GM23338 (cell line): ENCODE results near the gene MCTP1. TPM values are rescaled to one million over a fixed set of nuclear protein-coding genes. Genes with fewer than 3 reads are reported as not detected.

ENCODE experiments used
- ATAC-seq: fragments of 200-7000 bp; cut with Tn5 transposase; 3 replicates; pipeline ENCODE4 v1.9.1; 2020
- DNase-seq: peaks from one replicate; pipeline ENCODE4 v3.0.0-alpha.2; 2015; ENCODE audit warnings: low spot score
- H2AFZ ChIP-seq: fragments of 200-600 bp; sonication (generic); 2 replicates; pipeline ENCODE4 v1.8.0; 2016; ENCODE audit warnings: antibody characterized with exemption, mild to moderate bottlenecking, moderate library complexity
- H3F3A ChIP-seq: fragments of 200-600 bp; sonication (generic); replicated peaks from 2 replicates; pipeline ENCODE4 v1.8.0; 2017; ENCODE audit warnings: antibody characterized with exemption, mixed run types, low read depth
- H3K27ac ChIP-seq: fragments of 200-600 bp; sonication (generic); 2 replicates; pipeline ENCODE4 v1.6.1; 2016; ENCODE audit warnings: low read depth
- H3K27me3 ChIP-seq: fragments of 200-600 bp; sonication (generic); 2 replicates; pipeline ENCODE4 v1.8.0; 2016; ENCODE audit warnings: mild to moderate bottlenecking, mixed run types, moderate library complexity; ENCODE audit not compliant: insufficient read depth
- H3K36me3 ChIP-seq: fragments of 200-600 bp; sonication (generic); 2 replicates; pipeline ENCODE4 v1.8.0; 2016; ENCODE audit warnings: mild to moderate bottlenecking; ENCODE audit not compliant: insufficient read depth
- H3K4me1 ChIP-seq: fragments of 200-600 bp; sonication (generic); 2 replicates; pipeline ENCODE4 v1.8.0; 2016; ENCODE audit warnings: mild to moderate bottlenecking, moderate library complexity; ENCODE audit not compliant: insufficient read depth
- H3K4me2 ChIP-seq: fragments of 200-600 bp; sonication (generic); 2 replicates; pipeline ENCODE4 v1.7.1; 2017; ENCODE audit warnings: mixed run types
- H3K4me3 ChIP-seq: fragments of 200-600 bp; sonication (generic); 2 replicates; pipeline ENCODE4 v1.6.1; 2016; ENCODE audit warnings: mixed run types
- H3K79me2 ChIP-seq: fragments of 200-600 bp; sonication (generic); replicated peaks from 2 replicates; pipeline ENCODE4 v1.8.0; 2017; ENCODE audit warnings: mild to moderate bottlenecking; ENCODE audit not compliant: insufficient read depth
- H3K9me2 ChIP-seq: fragments of 200-600 bp; sonication (generic); 2 replicates; pipeline ENCODE4 v1.8.0; 2017; ENCODE audit not compliant: insufficient read depth
- H4K20me1 ChIP-seq: fragments of 200-600 bp; sonication (generic); replicated peaks from 2 replicates; pipeline ENCODE4 v1.8.0; 2017; ENCODE audit warnings: mild to moderate bottlenecking; ENCODE audit not compliant: insufficient read depth
- H3K27ac Mint-ChIP-seq: 2 replicates; pipeline ENCODE4 v1.8.0; 2020; ENCODE audit warnings: inconsistent platforms, mild to moderate bottlenecking, moderate library complexity, mixed read lengths
- H3K27me3 Mint-ChIP-seq: 3 replicates; pipeline ENCODE4 v1.8.0; 2022; ENCODE audit warnings: low read depth, mild to moderate bottlenecking, moderate library complexity, mixed read lengths, inconsistent platforms; ENCODE audit not compliant: insufficient read depth, poor library complexity
- H3K36me3 Mint-ChIP-seq: 3 replicates; pipeline ENCODE4 v1.8.0; 2021; ENCODE audit warnings: low read depth, mild to moderate bottlenecking, inconsistent platforms, moderate library complexity, mixed read lengths
- H3K4me1 Mint-ChIP-seq: 3 replicates; pipeline ENCODE4 v1.8.0; 2020; ENCODE audit warnings: mild to moderate bottlenecking, inconsistent platforms, mixed read lengths
- H3K4me3 Mint-ChIP-seq: 3 replicates; pipeline ENCODE4 v1.8.0; 2021; ENCODE audit warnings: moderate library complexity, mild to moderate bottlenecking, inconsistent platforms, mixed read lengths
- H3K9me3 Mint-ChIP-seq: 3 replicates; pipeline ENCODE4 v1.8.0; 2020; ENCODE audit warnings: moderate library complexity, mild to moderate bottlenecking, inconsistent platforms, mixed read lengths
- CREB1 ChIP-seq: fragments of 250-450 bp; sonication (Bioruptor Pico); IDR thresholded peaks from 2 replicates; pipeline ENCODE4 v1.5.0; 2020; ENCODE audit warnings: low read depth, mild to moderate bottlenecking, moderate library complexity
- EZH2phosphoT487 ChIP-seq: fragments of 200-600 bp; sonication (generic); IDR thresholded peaks from one replicate; pipeline ENCODE4 v1.8.1; 2018; ENCODE audit warnings: antibody characterized with exemption; ENCODE audit not compliant: unreplicated experiment
- NANOG ChIP-seq: IDR thresholded peaks from 2 replicates; pipeline ENCODE4 v1.6.1; 2016; ENCODE audit warnings: antibody characterized with exemption, borderline replicate concordance
- POLR2AphosphoS5 ChIP-seq: IDR thresholded peaks from 2 replicates; pipeline ENCODE4 v1.6.1; 2016; ENCODE audit warnings: antibody characterized with exemption, low read depth
- STAT1 ChIP-seq: IDR thresholded peaks from one replicate; pipeline ENCODE4 v1.6.1; 2016; ENCODE audit warnings: antibody characterized with exemption; ENCODE audit not compliant: unreplicated experiment
- ZNF114 ChIP-seq: fragments of 250-450 bp; sonication (Bioruptor Pico); IDR thresholded peaks from 2 replicates; pipeline ENCODE4 v1.5.0; 2020; ENCODE audit warnings: mild to moderate bottlenecking, moderate library complexity
- ZNF331 ChIP-seq: fragments of 250-450 bp; sonication (Bioruptor Pico); IDR thresholded peaks from 2 replicates; pipeline ENCODE4 v1.5.0; 2020; ENCODE audit warnings: low read depth, mild to moderate bottlenecking, moderate library complexity
- polyA plus RNA-seq: library from polyadenylated mRNA; unstranded; fragments of >200 nt; fragmentation: Nextera tagmentation; extraction: Ambion mirVana; gene quantifications from 2 replicates; pipeline ENCODE4 v1.2.1, GENCODE V29; 2016
- total RNA-seq: library from RNA; depleted of rRNA; stranded (reverse); fragments of >200 nt; shearing (Covaris generic); gene quantifications from 2 replicates; pipeline ENCODE4 v1.2.3, GENCODE V29; 2014
- TF ChIP-seq, protein P1 (sequence below): IDR thresholded peaks from one replicate; pipeline ENCODE4 v1.6.1; 2018; ENCODE audit warnings: antibody characterized with exemption; ENCODE audit not compliant: unreplicated experiment
- TF ChIP-seq, protein P2 (sequence below): IDR thresholded peaks from 2 replicates; pipeline ENCODE4 v1.6.1; 2016; ENCODE audit warnings: antibody characterized with exemption
- TF ChIP-seq, protein P3 (sequence below): fragments of 250-450 bp; sonication (Bioruptor Pico); IDR thresholded peaks from 2 replicates; pipeline ENCODE4 v1.5.0; 2020; ENCODE audit warnings: mild to moderate bottlenecking, moderate library complexity
- TF ChIP-seq, protein P4 (sequence below), 2 experiments: fragments of 200-600 bp in 1 of 2; sonication (generic) in 1 of 2; conservative IDR thresholded peaks; 2 replicates each; pipeline versions ENCODE4 v1.5.1 to v1.6.1; 2016 to 2017; ENCODE audit warnings: antibody characterized with exemption in 2 of 2, low read depth in 2 of 2, mild to moderate bottlenecking in 2 of 2, moderate library complexity in 1 of 2

MCTP1 gene
- total and polyA plus RNA-seq, 2 experiments from 2014 or later: 3.7 to 4.2 TPM

DNA sequence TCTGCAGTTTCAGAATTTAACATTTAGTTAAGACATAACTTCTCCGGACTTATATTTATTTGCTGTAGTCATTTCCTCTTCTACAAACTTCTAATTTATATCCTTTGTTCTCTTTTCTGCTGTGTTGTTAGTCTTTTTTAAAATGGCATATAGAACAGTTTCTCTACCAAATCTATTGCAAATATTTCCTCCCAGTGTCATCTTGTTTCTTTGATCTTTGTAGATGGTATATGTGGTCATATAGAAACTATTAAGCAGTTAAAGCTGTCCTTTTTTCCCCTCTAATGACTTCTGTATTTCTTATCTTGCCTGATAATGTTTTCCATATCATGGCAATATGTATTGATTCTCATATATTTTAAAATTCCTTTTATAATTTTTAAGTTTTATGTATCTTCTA lies 264.5 kb downstream of the MCTP1 start (continued):
- TF ChIP-seq, protein P1, sequence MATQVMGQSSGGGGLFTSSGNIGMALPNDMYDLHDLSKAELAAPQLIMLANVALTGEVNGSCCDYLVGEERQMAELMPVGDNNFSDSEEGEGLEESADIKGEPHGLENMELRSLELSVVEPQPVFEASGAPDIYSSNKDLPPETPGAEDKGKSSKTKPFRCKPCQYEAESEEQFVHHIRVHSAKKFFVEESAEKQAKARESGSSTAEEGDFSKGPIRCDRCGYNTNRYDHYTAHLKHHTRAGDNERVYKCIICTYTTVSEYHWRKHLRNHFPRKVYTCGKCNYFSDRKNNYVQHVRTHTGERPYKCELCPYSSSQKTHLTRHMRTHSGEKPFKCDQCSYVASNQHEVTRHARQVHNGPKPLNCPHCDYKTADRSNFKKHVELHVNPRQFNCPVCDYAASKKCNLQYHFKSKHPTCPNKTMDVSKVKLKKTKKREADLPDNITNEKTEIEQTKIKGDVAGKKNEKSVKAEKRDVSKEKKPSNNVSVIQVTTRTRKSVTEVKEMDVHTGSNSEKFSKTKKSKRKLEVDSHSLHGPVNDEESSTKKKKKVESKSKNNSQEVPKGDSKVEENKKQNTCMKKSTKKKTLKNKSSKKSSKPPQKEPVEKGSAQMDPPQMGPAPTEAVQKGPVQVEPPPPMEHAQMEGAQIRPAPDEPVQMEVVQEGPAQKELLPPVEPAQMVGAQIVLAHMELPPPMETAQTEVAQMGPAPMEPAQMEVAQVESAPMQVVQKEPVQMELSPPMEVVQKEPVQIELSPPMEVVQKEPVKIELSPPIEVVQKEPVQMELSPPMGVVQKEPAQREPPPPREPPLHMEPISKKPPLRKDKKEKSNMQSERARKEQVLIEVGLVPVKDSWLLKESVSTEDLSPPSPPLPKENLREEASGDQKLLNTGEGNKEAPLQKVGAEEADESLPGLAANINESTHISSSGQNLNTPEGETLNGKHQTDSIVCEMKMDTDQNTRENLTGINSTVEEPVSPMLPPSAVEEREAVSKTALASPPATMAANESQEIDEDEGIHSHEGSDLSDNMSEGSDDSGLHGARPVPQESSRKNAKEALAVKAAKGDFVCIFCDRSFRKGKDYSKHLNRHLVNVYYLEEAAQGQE: no peak
- no peak for TF ChIP-seq NANOG
- TF ChIP-seq, protein P2, sequence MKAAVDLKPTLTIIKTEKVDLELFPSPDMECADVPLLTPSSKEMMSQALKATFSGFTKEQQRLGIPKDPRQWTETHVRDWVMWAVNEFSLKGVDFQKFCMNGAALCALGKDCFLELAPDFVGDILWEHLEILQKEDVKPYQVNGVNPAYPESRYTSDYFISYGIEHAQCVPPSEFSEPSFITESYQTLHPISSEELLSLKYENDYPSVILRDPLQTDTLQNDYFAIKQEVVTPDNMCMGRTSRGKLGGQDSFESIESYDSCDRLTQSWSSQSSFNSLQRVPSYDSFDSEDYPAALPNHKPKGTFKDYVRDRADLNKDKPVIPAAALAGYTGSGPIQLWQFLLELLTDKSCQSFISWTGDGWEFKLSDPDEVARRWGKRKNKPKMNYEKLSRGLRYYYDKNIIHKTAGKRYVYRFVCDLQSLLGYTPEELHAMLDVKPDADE: no peak
- TF ChIP-seq ZNF114 (CRISPR knock-in tag): no peak

DNA sequence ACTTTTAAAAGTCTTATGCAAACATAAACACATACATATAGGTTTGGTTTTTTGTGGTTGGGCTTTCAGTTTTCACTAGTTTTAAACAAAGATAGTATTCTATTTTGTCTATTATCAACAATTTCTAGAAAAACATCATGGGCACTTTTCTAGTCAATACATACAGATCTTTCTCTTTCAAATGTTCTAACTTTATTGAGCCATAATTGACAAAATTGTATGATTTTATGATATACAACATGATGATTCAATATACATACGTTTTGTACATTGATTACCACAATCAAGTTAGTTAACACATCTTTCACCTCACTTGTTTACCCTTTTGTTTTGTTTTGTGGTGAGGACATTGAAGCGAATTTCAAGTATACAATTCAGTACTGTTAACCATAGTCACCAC lies 265.9 kb downstream of the MCTP1 start:
- Mint-ChIP-seq H3K27me3 (no peaks in the 10 kb centered on the region), H3K27ac (no peak overlapping the region), H3K4me1 (no peaks in the 10 kb centered on the region), H3K9me3 (no peaks in the 10 kb centered on the region), H3K36me3 (no peaks in the 10 kb centered on the region), H3K4me3 (no peak overlapping the region)
- no peak overlapping the region for H3K4me2 ChIP-seq
- no peak overlapping the region for H2AFZ ChIP-seq
- H3K79me2 ChIP-seq: no peaks in the 10 kb centered on the region
- no peaks in the 10 kb centered on the region for H3F3A ChIP-seq
- H4K20me1 ChIP-seq: no peaks in the 10 kb centered on the region
- H3K36me3 ChIP-seq: no peaks in the 10 kb centered on the region
- H3K4me1 ChIP-seq: no peaks in the 10 kb centered on the region
- no peak overlapping the region for H3K4me3 ChIP-seq
- no peaks in the 10 kb centered on the region for H3K27me3 ChIP-seq
- no peaks in the 10 kb centered on the region for H3K9me2 ChIP-seq
- DNase-seq: no peak
- no peak overlapping the region for H3K27ac ChIP-seq
- ATAC-seq: no peak
- TF ChIP-seq, protein P2: no peak
- TF ChIP-seq, protein P3, sequence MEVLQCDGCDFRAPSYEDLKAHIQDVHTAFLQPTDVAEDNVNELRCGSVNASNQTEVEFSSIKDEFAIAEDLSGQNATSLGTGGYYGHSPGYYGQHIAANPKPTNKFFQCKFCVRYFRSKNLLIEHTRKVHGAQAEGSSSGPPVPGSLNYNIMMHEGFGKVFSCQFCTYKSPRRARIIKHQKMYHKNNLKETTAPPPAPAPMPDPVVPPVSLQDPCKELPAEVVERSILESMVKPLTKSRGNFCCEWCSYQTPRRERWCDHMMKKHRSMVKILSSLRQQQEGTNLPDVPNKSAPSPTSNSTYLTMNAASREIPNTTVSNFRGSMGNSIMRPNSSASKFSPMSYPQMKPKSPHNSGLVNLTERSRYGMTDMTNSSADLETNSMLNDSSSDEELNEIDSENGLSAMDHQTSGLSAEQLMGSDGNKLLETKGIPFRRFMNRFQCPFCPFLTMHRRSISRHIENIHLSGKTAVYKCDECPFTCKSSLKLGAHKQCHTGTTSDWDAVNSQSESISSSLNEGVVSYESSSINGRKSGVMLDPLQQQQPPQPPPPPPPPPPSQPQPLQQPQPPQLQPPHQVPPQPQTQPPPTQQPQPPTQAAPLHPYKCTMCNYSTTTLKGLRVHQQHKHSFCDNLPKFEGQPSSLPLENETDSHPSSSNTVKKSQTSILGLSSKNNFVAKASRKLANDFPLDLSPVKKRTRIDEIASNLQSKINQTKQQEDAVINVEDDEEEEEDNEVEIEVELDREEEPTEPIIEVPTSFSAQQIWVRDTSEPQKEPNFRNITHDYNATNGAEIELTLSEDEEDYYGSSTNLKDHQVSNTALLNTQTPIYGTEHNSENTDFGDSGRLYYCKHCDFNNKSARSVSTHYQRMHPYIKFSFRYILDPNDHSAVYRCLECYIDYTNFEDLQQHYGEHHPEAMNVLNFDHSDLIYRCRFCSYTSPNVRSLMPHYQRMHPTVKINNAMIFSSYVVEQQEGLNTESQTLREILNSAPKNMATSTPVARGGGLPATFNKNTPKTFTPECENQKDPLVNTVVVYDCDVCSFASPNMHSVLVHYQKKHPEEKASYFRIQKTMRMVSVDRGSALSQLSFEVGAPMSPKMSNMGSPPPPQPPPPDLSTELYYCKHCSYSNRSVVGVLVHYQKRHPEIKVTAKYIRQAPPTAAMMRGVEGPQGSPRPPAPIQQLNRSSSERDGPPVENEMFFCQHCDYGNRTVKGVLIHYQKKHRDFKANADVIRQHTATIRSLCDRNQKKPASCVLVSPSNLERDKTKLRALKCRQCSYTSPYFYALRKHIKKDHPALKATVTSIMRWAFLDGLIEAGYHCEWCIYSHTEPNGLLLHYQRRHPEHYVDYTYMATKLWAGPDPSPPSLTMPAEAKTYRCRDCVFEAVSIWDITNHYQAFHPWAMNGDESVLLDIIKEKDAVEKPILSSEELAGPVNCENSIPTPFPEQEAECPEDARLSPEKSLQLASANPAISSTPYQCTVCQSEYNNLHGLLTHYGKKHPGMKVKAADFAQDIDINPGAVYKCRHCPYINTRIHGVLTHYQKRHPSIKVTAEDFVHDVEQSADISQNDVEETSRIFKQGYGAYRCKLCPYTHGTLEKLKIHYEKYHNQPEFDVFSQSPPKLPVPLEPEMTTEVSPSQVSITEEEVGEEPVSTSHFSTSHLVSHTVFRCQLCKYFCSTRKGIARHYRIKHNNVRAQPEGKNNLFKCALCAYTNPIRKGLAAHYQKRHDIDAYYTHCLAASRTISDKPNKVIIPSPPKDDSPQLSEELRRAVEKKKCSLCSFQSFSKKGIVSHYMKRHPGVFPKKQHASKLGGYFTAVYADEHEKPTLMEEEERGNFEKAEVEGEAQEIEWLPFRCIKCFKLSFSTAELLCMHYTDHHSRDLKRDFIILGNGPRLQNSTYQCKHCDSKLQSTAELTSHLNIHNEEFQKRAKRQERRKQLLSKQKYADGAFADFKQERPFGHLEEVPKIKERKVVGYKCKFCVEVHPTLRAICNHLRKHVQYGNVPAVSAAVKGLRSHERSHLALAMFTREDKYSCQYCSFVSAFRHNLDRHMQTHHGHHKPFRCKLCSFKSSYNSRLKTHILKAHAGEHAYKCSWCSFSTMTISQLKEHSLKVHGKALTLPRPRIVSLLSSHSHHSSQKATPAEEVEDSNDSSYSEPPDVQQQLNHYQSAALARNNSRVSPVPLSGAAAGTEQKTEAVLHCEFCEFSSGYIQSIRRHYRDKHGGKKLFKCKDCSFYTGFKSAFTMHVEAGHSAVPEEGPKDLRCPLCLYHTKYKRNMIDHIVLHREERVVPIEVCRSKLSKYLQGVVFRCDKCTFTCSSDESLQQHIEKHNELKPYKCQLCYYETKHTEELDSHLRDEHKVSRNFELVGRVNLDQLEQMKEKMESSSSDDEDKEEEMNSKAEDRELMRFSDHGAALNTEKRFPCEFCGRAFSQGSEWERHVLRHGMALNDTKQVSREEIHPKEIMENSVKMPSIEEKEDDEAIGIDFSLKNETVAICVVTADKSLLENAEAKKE: no peak
- TF ChIP-seq CREB1 (CRISPR knock-in tag) (no peak), EZH2phosphoT487 (no peak), POLR2AphosphoS5 (no peak), ZNF331 (CRISPR knock-in tag) (no peak), NANOG (no peak), STAT1 (no peak)
- TF ChIP-seq, protein P4, sequence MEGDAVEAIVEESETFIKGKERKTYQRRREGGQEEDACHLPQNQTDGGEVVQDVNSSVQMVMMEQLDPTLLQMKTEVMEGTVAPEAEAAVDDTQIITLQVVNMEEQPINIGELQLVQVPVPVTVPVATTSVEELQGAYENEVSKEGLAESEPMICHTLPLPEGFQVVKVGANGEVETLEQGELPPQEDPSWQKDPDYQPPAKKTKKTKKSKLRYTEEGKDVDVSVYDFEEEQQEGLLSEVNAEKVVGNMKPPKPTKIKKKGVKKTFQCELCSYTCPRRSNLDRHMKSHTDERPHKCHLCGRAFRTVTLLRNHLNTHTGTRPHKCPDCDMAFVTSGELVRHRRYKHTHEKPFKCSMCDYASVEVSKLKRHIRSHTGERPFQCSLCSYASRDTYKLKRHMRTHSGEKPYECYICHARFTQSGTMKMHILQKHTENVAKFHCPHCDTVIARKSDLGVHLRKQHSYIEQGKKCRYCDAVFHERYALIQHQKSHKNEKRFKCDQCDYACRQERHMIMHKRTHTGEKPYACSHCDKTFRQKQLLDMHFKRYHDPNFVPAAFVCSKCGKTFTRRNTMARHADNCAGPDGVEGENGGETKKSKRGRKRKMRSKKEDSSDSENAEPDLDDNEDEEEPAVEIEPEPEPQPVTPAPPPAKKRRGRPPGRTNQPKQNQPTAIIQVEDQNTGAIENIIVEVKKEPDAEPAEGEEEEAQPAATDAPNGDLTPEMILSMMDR (conservative IDR thresholded peaks at IDR 0.05; ENCODE audit: low read depth in 2 of 2): no peak
